Osteocyte (in vitro differentiated cells): Measurements from ENCODE around the gene SLCO1B3. TPM values are rescaled to one million over a fixed set of nuclear protein-coding genes. Genes with fewer than 3 reads are reported as not detected.

ENCODE experiments used
- DNase-seq: peaks from one replicate; pipeline ENCODE4 v3.0.0; 2021; ENCODE audit warnings: mixed read lengths; ENCODE audit not compliant: unreplicated experiment; ENCODE audit errors: extremely low spot score
- H3K27ac Mint-ChIP-seq: one replicate; pipeline ENCODE4 v1.8.0; 2021; ENCODE audit warnings: mild to moderate bottlenecking, mixed read lengths; ENCODE audit not compliant: unreplicated experiment
- H3K27me3 Mint-ChIP-seq: one replicate; pipeline ENCODE4 v1.8.0; 2021; ENCODE audit warnings: mixed read lengths; ENCODE audit not compliant: unreplicated experiment
- H3K36me3 Mint-ChIP-seq: one replicate; pipeline ENCODE4 v1.8.0; 2021; ENCODE audit warnings: mixed read lengths; ENCODE audit not compliant: unreplicated experiment
- H3K4me1 Mint-ChIP-seq: one replicate; pipeline ENCODE4 v1.8.0; 2021; ENCODE audit warnings: mixed read lengths; ENCODE audit not compliant: unreplicated experiment
- H3K4me3 Mint-ChIP-seq: one replicate; pipeline ENCODE4 v1.8.0; 2021; ENCODE audit warnings: mild to moderate bottlenecking, moderate library complexity, mixed read lengths; ENCODE audit not compliant: unreplicated experiment
- H3K9me3 Mint-ChIP-seq: one replicate; pipeline ENCODE4 v1.8.0; 2021; ENCODE audit warnings: mixed read lengths; ENCODE audit not compliant: unreplicated experiment
- CTCF ChIP-seq: fragments of 200-600 bp; sonication (generic); IDR thresholded peaks from 2 replicates; pipeline ENCODE4 v1.5.0; 2021; ENCODE audit warnings: antibody characterized with exemption, mild to moderate bottlenecking, moderate library complexity
- total RNA-seq: library from RNA; stranded (reverse); gene quantifications from 2 replicates; pipeline ENCODE4 v1.2.1, GENCODE V29; 2021

SLCO1B3 gene
- total RNA-seq, 1 donor from 2014 or later, result not detected

- no peak overlapping the region for H3K4me3 Mint-ChIP-seq
- no peak overlapping the region for H3K27ac Mint-ChIP-seq
Observed at GRCh38 chr12:20963762-20964161, 153.3 kb downstream of the SLCO1B3 start.

More at GRCh38 chr12:20963762-20964161, 153.3 kb downstream of the SLCO1B3 start:
- TF ChIP-seq CTCF, result no peak
- Mint-ChIP-seq H3K4me1 (no peaks in the 10 kb centered on the region), H3K9me3 (no peaks in the 10 kb centered on the region), H3K36me3 (no peaks in the 10 kb centered on the region), H3K27me3 (peaks cover 3% of the 10 kb centered on the region)
- no peak for DNase-seq

Other genes with a start within 250 kb of the SLCO1B3 start
- gene SLCO1C1, start 115.4 kb upstream of the SLCO1B3 start, total RNA-seq, result 0.51 and 0.68 TPM in 2 replicates